Measurements from ENCODE around the gene PACRG. TPM values are rescaled to one million over a fixed set of nuclear protein-coding genes. Genes with fewer than 3 reads are reported as not detected.

Gene PACRG
- total RNA-seq, 4 donors from 2014 or later: 0.95 to 1.3 TPM; not detected in 2

GRCh38 chr6:163324688-163325389 lies 597.1 kb downstream of the PACRG start:
- Histone ChIP-seq H3K36me3 (no peaks in the 10 kb centered on the region), H3K4me1 (no peaks in the 10 kb centered on the region), H3K27me3 (no peaks in the 10 kb centered on the region), H3K4me3 (no peak overlapping the region), H3K9me3 (no peaks in the 10 kb centered on the region), H3K27ac (peak overlapping the region in 1 of 4 donors; percentile 21)
- WGBS, 2 donors: 39 to 45% methylated on average over 10 of the region's 10 CpGs
- no peak for DNase-seq
- TF ChIP-seq POLR2A (IDR thresholded peaks at IDR 0.05) (no peak), CTCF (IDR thresholded peaks at IDR 0.05) (no peak)
- intact Hi-C loops (cut with DNase I): no loop called here

DNA sequence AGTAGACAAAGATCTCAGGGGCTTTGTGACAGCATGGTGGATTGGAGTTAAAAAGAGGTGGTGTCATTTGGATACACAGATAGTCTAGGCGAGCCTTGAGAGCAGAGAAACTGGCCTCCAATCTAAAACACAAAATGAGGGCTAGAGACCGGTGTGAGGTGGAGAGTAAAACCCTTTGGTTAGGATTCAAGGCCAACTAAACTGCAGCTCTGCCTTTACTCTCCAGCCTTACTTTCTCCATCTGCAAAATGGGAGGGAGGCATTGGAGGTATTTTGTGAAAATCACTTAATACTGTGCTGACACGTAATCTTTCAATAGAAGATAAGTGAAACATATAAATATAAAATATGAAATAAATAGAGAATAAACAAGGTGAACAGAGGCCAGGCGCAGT lies 597.6 kb downstream of the PACRG start:
- TF ChIP-seq POLR2A (IDR thresholded peaks at IDR 0.05) (no peak), CTCF (IDR thresholded peaks at IDR 0.05) (no peak)
- Histone ChIP-seq H3K4me1 (no peaks in the 10 kb centered on the region), H3K36me3 (no peaks in the 10 kb centered on the region), H3K27me3 (no peaks in the 10 kb centered on the region), H3K27ac (no peak overlapping the region), H3K4me3 (no peak overlapping the region), H3K9me3 (no peaks in the 10 kb centered on the region)
- intact Hi-C loops (cut with DNase I): no loop called here
- 88 to 91% methylated on average over 4 of the region's 4 CpGs for WGBS, 2 donors
- no peak for DNase-seq

DNA sequence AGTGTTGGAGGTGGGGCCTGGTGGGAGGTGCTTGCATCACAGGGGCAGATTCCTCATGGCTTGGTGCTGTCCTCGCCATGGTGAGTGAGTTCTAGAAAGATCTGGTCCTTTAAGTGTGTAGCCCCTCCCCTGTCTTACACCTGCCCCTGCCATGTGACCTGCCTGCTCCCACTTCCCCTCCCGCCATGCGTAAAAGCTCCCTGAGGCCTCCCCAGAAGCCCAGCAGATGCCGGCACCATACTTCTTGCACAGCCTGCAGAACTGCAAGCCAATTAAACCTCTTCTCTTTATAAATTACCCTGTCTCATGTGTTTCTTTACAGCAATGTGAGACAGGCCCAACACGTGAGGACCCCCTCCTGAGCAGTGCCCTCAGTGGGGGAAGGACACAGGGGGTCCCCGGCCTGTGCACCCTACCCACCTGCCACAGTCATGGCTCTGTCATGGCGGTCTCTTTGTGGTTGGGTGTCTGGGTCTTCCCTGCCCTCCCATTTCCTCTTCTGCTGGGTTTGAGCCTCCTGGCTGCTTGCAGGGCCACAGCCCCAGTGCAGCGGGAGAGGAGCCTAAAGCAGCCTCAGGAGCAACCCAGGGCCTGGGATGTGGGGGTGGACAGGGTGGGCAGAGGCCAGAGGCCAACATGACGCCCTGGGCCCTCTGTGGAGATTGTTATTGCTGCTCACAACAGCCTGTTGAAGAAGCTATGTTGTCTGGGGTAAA lies 599.5 kb downstream of the PACRG start:
- DNase-seq: no peak
- intact Hi-C loops (cut with DNase I): no loop called here
- WGBS, 2 donors: 85% methylated on average over 6 to 8 of the region's 9 CpGs
- Histone ChIP-seq H3K36me3 (no peaks in the 10 kb centered on the region), H3K9me3 (no peaks in the 10 kb centered on the region), H3K27me3 (no peaks in the 10 kb centered on the region), H3K4me3 (no peak overlapping the region), H3K4me1 (no peaks in the 10 kb centered on the region), H3K27ac (no peak overlapping the region)
- TF ChIP-seq CTCF (IDR thresholded peaks at IDR 0.05) (no peak), POLR2A (IDR thresholded peaks at IDR 0.05) (no peak)

DNA sequence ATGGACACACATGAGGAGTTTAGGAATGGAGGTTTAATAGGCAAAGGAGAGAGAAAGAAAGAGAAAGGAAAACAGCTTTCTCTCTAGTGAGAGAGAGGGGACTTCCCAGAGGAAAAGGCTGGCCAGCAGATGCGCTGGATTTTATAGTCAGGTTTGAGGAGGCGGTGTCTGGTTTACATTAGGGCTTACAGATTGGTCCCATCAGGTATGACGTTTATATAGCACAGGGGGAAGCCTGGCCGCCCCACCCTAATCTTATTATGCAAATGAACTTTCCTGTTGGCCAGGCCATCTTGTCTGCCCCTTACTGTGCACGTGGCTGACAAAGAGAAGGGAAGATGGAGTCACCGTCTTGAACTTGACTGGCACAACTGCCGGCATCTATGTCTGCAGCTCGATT lies 600.1 kb downstream of the PACRG start:
- TF ChIP-seq CTCF (IDR thresholded peaks at IDR 0.05) (no peak), POLR2A (IDR thresholded peaks at IDR 0.05) (no peak)
- H3K4me1 ChIP-seq: no peaks in the 10 kb centered on the region
- intact Hi-C loops (cut with DNase I): no loop called here

DNA sequence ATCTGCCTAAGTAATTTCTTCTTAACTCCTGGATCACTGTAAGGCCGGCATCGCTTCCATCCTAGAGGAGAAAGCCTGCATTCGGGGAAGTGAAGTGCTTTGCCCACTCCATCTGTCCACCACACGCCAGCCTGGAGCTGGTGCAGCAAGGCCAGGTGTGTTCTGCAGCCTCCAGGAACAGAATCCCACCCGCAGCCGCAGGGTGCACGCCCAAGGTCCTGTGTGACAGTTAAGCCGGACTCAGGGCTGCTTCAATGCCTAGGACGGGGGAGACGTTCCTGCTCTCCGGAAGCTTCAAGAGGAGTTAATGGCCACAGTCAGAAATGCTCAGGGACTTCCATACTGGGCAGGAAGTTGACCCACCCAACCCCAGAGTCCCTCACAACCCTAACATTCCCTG lies 600.6 kb downstream of the PACRG start:
- no peaks in the 10 kb centered on the region for H3K36me3 ChIP-seq
- H3K4me3 ChIP-seq: no peak overlapping the region
- no peak for DNase-seq
- no peaks in the 10 kb centered on the region for H3K27me3 ChIP-seq
- H3K27ac ChIP-seq: no peak overlapping the region
- H3K4me1 ChIP-seq: no peaks in the 10 kb centered on the region
- TF ChIP-seq CTCF (IDR thresholded peaks at IDR 0.05) (no peak), POLR2A (IDR thresholded peaks at IDR 0.05) (no peak)
- WGBS, 2 donors: 93 to 100% methylated on average over 3 to 7 of the region's 11 CpGs
- no peaks in the 10 kb centered on the region for H3K9me3 ChIP-seq
- intact Hi-C loops (cut with DNase I): no loop called here

More for the DNA sequence above, 600.1 kb downstream of the PACRG start:
- no peak overlapping the region for H3K4me3 ChIP-seq
- no peaks in the 10 kb centered on the region for H3K27me3 ChIP-seq
- 75 to 78% methylated on average over 8 of the region's 8 CpGs for WGBS, 2 donors
- no peak overlapping the region for H3K27ac ChIP-seq
- no peaks in the 10 kb centered on the region for H3K9me3 ChIP-seq
- H3K36me3 ChIP-seq: no peaks in the 10 kb centered on the region
- no peak for DNase-seq
